Endothelial cell of umbilical vein (primary cell): ENCODE measurements around the gene EPHA5. TPM values are rescaled to one million over a fixed set of nuclear protein-coding genes. Genes with fewer than 3 reads are reported as not detected.

Experiments used
- BruUV-seq: library from RNA; stranded (reverse); fragments of 400-500 nt; replicated peaks from 2 replicates; lab custom pipeline; 2021; lab: Mats Ljungman, UMichigan
- CTCF ChIA-PET: fragments of 300-600, 350-600 bp; sonication (Branson Sonifier 250); formaldehyde crosslinking; loops from one replicate; lab custom pipeline; 2021; ENCODE audit warnings: antibody characterized with exemption, inconsistent platforms; lab: Charles Lee
- POLR2A ChIA-PET: fragments of 300-600, 350-600 bp; sonication (Branson Sonifier 250); formaldehyde crosslinking; loops from one replicate; lab custom pipeline; 2021; ENCODE audit warnings: antibody characterized with exemption, inconsistent platforms; lab: Charles Lee
- DNase-seq: peaks from one replicate; pipeline ENCODE4 v3.0.0-alpha.2; 2011; ENCODE audit warnings: low read depth, low spot score
- FAIRE-seq: peaks from 2 replicates; lab custom pipeline; 2011; peaks lifted over from hg19 to GRCh38; lab: Jason Lieb, UNC
- H2AFZ ChIP-seq: 2 replicates; pipeline ENCODE4 v1.6.0; 2012; ENCODE audit warnings: low read depth, low read length, control low read depth, inconsistent platforms
- H3K27ac ChIP-seq: 2 replicates; pipeline ENCODE4 v1.5.1; 2011; ENCODE audit warnings: low read depth, mild to moderate bottlenecking, control low read depth, low read length, moderate library complexity; ENCODE audit not compliant: insufficient read depth
- H3K27me3 ChIP-seq, 2 experiments: 2 replicates each; pipeline versions ENCODE4 v1.6.0 to v1.6.1; 2011; ENCODE audit warnings: low read length in 2 of 2, mixed read lengths in 1 of 2; ENCODE audit not compliant: control insufficient read depth in 2 of 2, insufficient read depth in 2 of 2
- H3K36me3 ChIP-seq, 2 experiments: 2 replicates in 1 of 2; 3 replicates in 1 of 2; pipeline ENCODE4 v1.5.1; 2011; ENCODE audit warnings: low read length in 2 of 2, mild to moderate bottlenecking in 1 of 2, moderate library complexity in 1 of 2; ENCODE audit not compliant: control insufficient read depth in 2 of 2, insufficient read depth in 2 of 2; ENCODE audit errors: extremely low read depth in 1 of 2
- H3K4me1 ChIP-seq: 3 replicates; pipeline ENCODE4 v1.5.1; 2011; ENCODE audit warnings: mild to moderate bottlenecking, low read length; ENCODE audit not compliant: control insufficient read depth, insufficient read depth; ENCODE audit errors: extremely low read depth
- H3K4me2 ChIP-seq: 2 replicates; pipeline ENCODE4 v1.6.1; 2011; ENCODE audit warnings: low read length, control low read depth, mixed read lengths; ENCODE audit not compliant: insufficient read depth
- H3K4me3 ChIP-seq, 3 experiments: fragments of 200-600 bp in 1 of 3; sonication (generic), shearing (Covaris generic) in 1 of 3; replicated peaks in 1 of 3; 2 replicates each; pipeline ENCODE4 v1.5.1; 2011 to 2016; ENCODE audit warnings: control low read depth in 3 of 3, low read length in 3 of 3, mild to moderate bottlenecking in 2 of 3, inconsistent platforms in 1 of 3, low read depth in 1 of 3, moderate library complexity in 1 of 3; ENCODE audit not compliant: insufficient read depth in 1 of 3
- H3K79me2 ChIP-seq: 2 replicates; pipeline ENCODE4 v1.6.0; 2012; ENCODE audit warnings: low read length, inconsistent platforms; ENCODE audit not compliant: control insufficient read depth, insufficient read depth
- H3K9ac ChIP-seq: replicated peaks from 2 replicates; pipeline ENCODE3; 2011; ENCODE audit warnings: low read length, control low read depth; ENCODE audit not compliant: insufficient read depth; ENCODE audit errors: extremely low read depth
- H3K9me1 ChIP-seq: replicated peaks from 3 replicates; pipeline ENCODE4 v1.6.0; 2011; ENCODE audit warnings: mild to moderate bottlenecking, low read length; ENCODE audit not compliant: control insufficient read depth, insufficient read depth; ENCODE audit errors: extremely low read depth
- H3K9me3 ChIP-seq: replicated peaks from 2 replicates; pipeline ENCODE4 v1.5.1; 2012; ENCODE audit warnings: low read length, inconsistent platforms; ENCODE audit not compliant: control insufficient read depth, insufficient read depth
- H4K20me1 ChIP-seq: replicated peaks from 2 replicates; pipeline ENCODE3; 2011; ENCODE audit warnings: mild to moderate bottlenecking, low read length; ENCODE audit not compliant: control insufficient read depth, insufficient read depth; ENCODE audit errors: extremely low read depth
- EZH2 ChIP-seq: IDR thresholded peaks from 2 replicates; pipeline ENCODE4 v1.6.1; 2012; ENCODE audit warnings: borderline replicate concordance, low read depth, mild to moderate bottlenecking, moderate library complexity, low read length, inconsistent platforms; ENCODE audit not compliant: severe bottlenecking
- FOS ChIP-seq: IDR thresholded peaks from 2 replicates; pipeline ENCODE4 v1.6.1; 2011; ENCODE audit warnings: mild to moderate bottlenecking, low read length, moderate library complexity, borderline replicate concordance; ENCODE audit not compliant: insufficient read depth
- GATA2 ChIP-seq: IDR thresholded peaks from 2 replicates; pipeline ENCODE4 v1.7.0; 2011; ENCODE audit warnings: low read depth, mild to moderate bottlenecking, moderate library complexity, mixed read lengths, low read length; ENCODE audit not compliant: insufficient read length, insufficient read depth
- POLR2A ChIP-seq: IDR thresholded peaks from 2 replicates; pipeline ENCODE4 v1.6.1; 2012; ENCODE audit warnings: low read depth, mild to moderate bottlenecking, control low read depth, low read length
- POLR2AphosphoS5 ChIP-seq: IDR thresholded peaks from 2 replicates; pipeline ENCODE4 v1.6.1; 2012; ENCODE audit warnings: low read depth, mild to moderate bottlenecking, control low read depth, low read length, moderate library complexity; ENCODE audit not compliant: insufficient read depth
- dilution Hi-C: fragments of 300-500 bp; cut with MboI; formaldehyde crosslinking; loops from one replicate; pipeline ENCODE4 v1.15.0; 2019; ENCODE audit warnings: low sequenced_read_pairs; ENCODE audit not compliant: extremely low pct_ligation_motif_present
- intact Hi-C: fragments of 100-400 bp; cut with micrococcal nuclease; formaldehyde crosslinking; loops from one replicate; pipeline ENCODE4 v1.10.0; 2022
- polyA plus RNA-seq, 4 experiments: library from polyadenylated mRNA; depleted of rRNA in 3 of 4; stranded (reverse) in 3 of 4; unstranded in 1 of 4; fragments of >200 nt; gene quantifications; 2 replicates each; pipeline versions ENCODE4 v1.2.1 to v1.2.3, GENCODE V29; 2011 to 2012; ENCODE audit warnings: missing spikeins in 1 of 4
- total RNA-seq: library from RNA; stranded (reverse); gene quantifications from 2 replicates; pipeline ENCODE4 v1.2.3, GENCODE V29; 2021
- TF ChIP-seq, protein P1 (sequence below), 2 donors: IDR thresholded peaks; 1 replicate in 1 of 2; 2 replicates in 1 of 2; pipeline ENCODE4 v1.5.1; 2011; ENCODE audit warnings: low read length in 2 of 2, mild to moderate bottlenecking in 2 of 2, moderate library complexity in 2 of 2, control low read depth in 1 of 2, inconsistent platforms in 1 of 2, low read depth in 1 of 2; ENCODE audit not compliant: insufficient read depth in 1 of 2; ENCODE audit errors: extremely low read depth in 1 of 2

EPHA5 gene
- total and polyA plus RNA-seq, 2 donors (not counting 3 experiments of a cell fraction or from before 2014, with no cell fraction given) = 0.31 to 0.39 TPM

DNA sequence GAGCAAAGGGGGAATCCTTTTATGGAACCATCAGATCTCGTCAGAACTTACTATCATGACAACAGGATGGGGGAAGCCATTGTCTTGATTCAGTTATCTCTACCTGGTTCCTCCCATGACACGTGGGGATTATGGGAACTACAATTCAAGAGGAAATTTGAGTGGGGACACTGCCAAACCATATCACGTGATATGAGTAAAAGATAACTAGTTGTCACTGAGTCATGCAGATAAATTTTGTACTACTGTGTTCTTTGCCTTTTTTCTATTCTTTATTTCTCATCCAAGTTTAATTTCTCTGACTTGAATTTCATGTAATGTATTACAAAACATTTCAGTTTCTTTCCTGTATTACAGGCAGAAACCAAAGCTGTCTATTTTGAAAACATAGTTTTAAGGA is 383.2 kb downstream of the EPHA5 start:
- intact Hi-C loops = no loop called here

More for the DNA sequence above, 383.2 kb downstream of the EPHA5 start:
- H3K79me2 ChIP-seq = no peaks in the 10 kb centered on the region
- H3K9ac ChIP-seq = no peak overlapping the region
- no peaks in the 10 kb centered on the region for H4K20me1 ChIP-seq
- BruUV-seq = no TSS peak
- H2AFZ ChIP-seq = no peak overlapping the region
- no peak overlapping the region for H3K4me2 ChIP-seq
- no peaks in the 10 kb centered on the region for H3K36me3 ChIP-seq
- H3K4me3 ChIP-seq = no peak overlapping the region
- CTCF ChIA-PET = interaction anchor here (0.8 kb wide), 1 partner anchor 38 kb away, joined by 3 read pairs; no protein-coding TSS in a partner anchor
- DNase-seq (no peak), FAIRE-seq (no peak)
- no peaks in the 10 kb centered on the region for H3K4me1 ChIP-seq
- H3K9me1 ChIP-seq = no peaks in the 10 kb centered on the region
- H3K27me3 ChIP-seq = no peaks in the 10 kb centered on the region
- POLR2A ChIA-PET = no interaction called here
- TF ChIP-seq GATA2 = no peak
- no peak for TF ChIP-seq FOS
- no peak for TF ChIP-seq POLR2AphosphoS5
- TF ChIP-seq EZH2 = no peak
- no peak for TF ChIP-seq POLR2A
- TF ChIP-seq, protein P1, sequence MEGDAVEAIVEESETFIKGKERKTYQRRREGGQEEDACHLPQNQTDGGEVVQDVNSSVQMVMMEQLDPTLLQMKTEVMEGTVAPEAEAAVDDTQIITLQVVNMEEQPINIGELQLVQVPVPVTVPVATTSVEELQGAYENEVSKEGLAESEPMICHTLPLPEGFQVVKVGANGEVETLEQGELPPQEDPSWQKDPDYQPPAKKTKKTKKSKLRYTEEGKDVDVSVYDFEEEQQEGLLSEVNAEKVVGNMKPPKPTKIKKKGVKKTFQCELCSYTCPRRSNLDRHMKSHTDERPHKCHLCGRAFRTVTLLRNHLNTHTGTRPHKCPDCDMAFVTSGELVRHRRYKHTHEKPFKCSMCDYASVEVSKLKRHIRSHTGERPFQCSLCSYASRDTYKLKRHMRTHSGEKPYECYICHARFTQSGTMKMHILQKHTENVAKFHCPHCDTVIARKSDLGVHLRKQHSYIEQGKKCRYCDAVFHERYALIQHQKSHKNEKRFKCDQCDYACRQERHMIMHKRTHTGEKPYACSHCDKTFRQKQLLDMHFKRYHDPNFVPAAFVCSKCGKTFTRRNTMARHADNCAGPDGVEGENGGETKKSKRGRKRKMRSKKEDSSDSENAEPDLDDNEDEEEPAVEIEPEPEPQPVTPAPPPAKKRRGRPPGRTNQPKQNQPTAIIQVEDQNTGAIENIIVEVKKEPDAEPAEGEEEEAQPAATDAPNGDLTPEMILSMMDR (IDR thresholded peaks at IDR 0.05; ENCODE audit: extremely low read depth in 1 of 2, insufficient read depth in 1 of 2, low read depth in 1 of 2, low read length in 2 of 2) = no peak
- no peaks in the 10 kb centered on the region for H3K9me3 ChIP-seq
- no peak overlapping the region for H3K27ac ChIP-seq
- dilution Hi-C loops = no loop called here
